Measurements from ENCODE around the gene ANKRD11. TPM values are rescaled to one million over a fixed set of nuclear protein-coding genes. Genes with fewer than 3 reads are reported as not detected.

ANKRD11 gene
- total RNA-seq, 1 experiment from 2014 or later: 242 TPM

- CTCF ChIA-PET: no interaction called here
- Mint-ChIP-seq H3K36me3 (ENCODE audit: insufficient read depth, unreplicated experiment) (peaks cover 48% of the 10 kb centered on the region), H3K4me1 (ENCODE audit: low read depth, unreplicated experiment) (peaks cover 58% of the 10 kb centered on the region), H3K27ac (ENCODE audit: unreplicated experiment) (no peak overlapping the region), H3K9me3 (ENCODE audit: low read depth, unreplicated experiment) (no peaks in the 10 kb centered on the region), H3K4me3 (ENCODE audit: low read depth, unreplicated experiment) (no peak overlapping the region), H3K27me3 (ENCODE audit: unreplicated experiment) (no peaks in the 10 kb centered on the region)
- no TSS peak for BruUV-seq (replicated peaks)
- no peak for TF ChIP-seq CTCF (IDR thresholded peaks at IDR 0.05; ENCODE audit: unreplicated experiment)
- intact Hi-C loops (cut with micrococcal nuclease; ENCODE audit: unreplicated experiment): no loop called here
- DNase-seq: no peak
Measured at GRCh38 chr16:89409161-89409711, 81.1 kb downstream of the ANKRD11 start.

GRCh38 chr16:89408315-89408714 lies 82.0 kb downstream of the ANKRD11 start:
- TF ChIP-seq CTCF (IDR thresholded peaks at IDR 0.05; ENCODE audit: unreplicated experiment): no peak
- no TSS peak for BruUV-seq (replicated peaks)
- H3K9me3 Mint-ChIP-seq (ENCODE audit: low read depth, unreplicated experiment): no peaks in the 10 kb centered on the region
- H3K4me3 Mint-ChIP-seq (ENCODE audit: low read depth, unreplicated experiment): no peak overlapping the region
- H3K27ac Mint-ChIP-seq (ENCODE audit: unreplicated experiment): no peak overlapping the region
- CTCF ChIA-PET: interaction anchor here (0.6 kb wide), 1 partner anchor 43 kb away, joined by 3 read pairs; no protein-coding TSS in a partner anchor
- intact Hi-C loops (cut with micrococcal nuclease; ENCODE audit: unreplicated experiment): no loop called here
- peaks cover 47% of the 10 kb centered on the region for H3K36me3 Mint-ChIP-seq (ENCODE audit: insufficient read depth, unreplicated experiment)
- peaks cover 67% of the 10 kb centered on the region for H3K4me1 Mint-ChIP-seq (ENCODE audit: low read depth, unreplicated experiment)
- H3K27me3 Mint-ChIP-seq (ENCODE audit: unreplicated experiment): no peaks in the 10 kb centered on the region
- DNase-seq: no peak

GRCh38 chr16:89407925-89408300 lies 82.4 kb downstream of the ANKRD11 start:
- no TSS peak for BruUV-seq (replicated peaks)
- peaks cover 47% of the 10 kb centered on the region for H3K36me3 Mint-ChIP-seq (ENCODE audit: insufficient read depth, unreplicated experiment)
- CTCF ChIA-PET: interaction anchor here (0.6 kb wide), 1 partner anchor 44 kb away, joined by 3 read pairs; no protein-coding TSS in a partner anchor

GRCh38 chr16:89407282-89407924 lies 83.0 kb downstream of the ANKRD11 start:
- intact Hi-C loops (cut with micrococcal nuclease; ENCODE audit: unreplicated experiment): no loop called here
- Mint-ChIP-seq H3K4me1 (ENCODE audit: low read depth, unreplicated experiment) (peaks cover 68% of the 10 kb centered on the region), H3K27ac (ENCODE audit: unreplicated experiment) (peak overlapping the region; percentile 32), H3K36me3 (ENCODE audit: insufficient read depth, unreplicated experiment) (peaks cover 48% of the 10 kb centered on the region), H3K9me3 (ENCODE audit: low read depth, unreplicated experiment) (no peaks in the 10 kb centered on the region), H3K4me3 (ENCODE audit: low read depth, unreplicated experiment) (no peak overlapping the region), H3K27me3 (ENCODE audit: unreplicated experiment) (no peaks in the 10 kb centered on the region)
- no peak for DNase-seq
- CTCF ChIA-PET: interaction anchor here (0.6 kb wide), 1 partner anchor 44 kb away, joined by 3 read pairs; no protein-coding TSS in a partner anchor
- no TSS peak for BruUV-seq (replicated peaks)
- TF ChIP-seq CTCF (IDR thresholded peaks at IDR 0.05; ENCODE audit: unreplicated experiment): no peak

More at GRCh38 chr16:89407925-89408300, 82.4 kb downstream of the ANKRD11 start:
- no peak overlapping the region for H3K27ac Mint-ChIP-seq (ENCODE audit: unreplicated experiment)
- no peak for TF ChIP-seq CTCF (IDR thresholded peaks at IDR 0.05; ENCODE audit: unreplicated experiment)
- peaks cover 71% of the 10 kb centered on the region for H3K4me1 Mint-ChIP-seq (ENCODE audit: low read depth, unreplicated experiment)
- intact Hi-C loops (cut with micrococcal nuclease; ENCODE audit: unreplicated experiment): no loop called here
- H3K9me3 Mint-ChIP-seq (ENCODE audit: low read depth, unreplicated experiment): no peaks in the 10 kb centered on the region
- DNase-seq: no peak
- no peak overlapping the region for H3K4me3 Mint-ChIP-seq (ENCODE audit: low read depth, unreplicated experiment)
- no peaks in the 10 kb centered on the region for H3K27me3 Mint-ChIP-seq (ENCODE audit: unreplicated experiment)

All from Calu3 (cell line).